ENCODE data around the gene ARHGAP1. TPM values are rescaled to one million over a fixed set of nuclear protein-coding genes. Genes with fewer than 3 reads are reported as not detected.
"Not testable (repeated sequence)": the region's sequence is repeated elsewhere in the genome, so short reads cannot be mapped to it uniquely, and the experiment has no call there.

ARHGAP1 gene
- total RNA-seq, 1 donor from 2014 or later: 59.1 TPM

DNA sequence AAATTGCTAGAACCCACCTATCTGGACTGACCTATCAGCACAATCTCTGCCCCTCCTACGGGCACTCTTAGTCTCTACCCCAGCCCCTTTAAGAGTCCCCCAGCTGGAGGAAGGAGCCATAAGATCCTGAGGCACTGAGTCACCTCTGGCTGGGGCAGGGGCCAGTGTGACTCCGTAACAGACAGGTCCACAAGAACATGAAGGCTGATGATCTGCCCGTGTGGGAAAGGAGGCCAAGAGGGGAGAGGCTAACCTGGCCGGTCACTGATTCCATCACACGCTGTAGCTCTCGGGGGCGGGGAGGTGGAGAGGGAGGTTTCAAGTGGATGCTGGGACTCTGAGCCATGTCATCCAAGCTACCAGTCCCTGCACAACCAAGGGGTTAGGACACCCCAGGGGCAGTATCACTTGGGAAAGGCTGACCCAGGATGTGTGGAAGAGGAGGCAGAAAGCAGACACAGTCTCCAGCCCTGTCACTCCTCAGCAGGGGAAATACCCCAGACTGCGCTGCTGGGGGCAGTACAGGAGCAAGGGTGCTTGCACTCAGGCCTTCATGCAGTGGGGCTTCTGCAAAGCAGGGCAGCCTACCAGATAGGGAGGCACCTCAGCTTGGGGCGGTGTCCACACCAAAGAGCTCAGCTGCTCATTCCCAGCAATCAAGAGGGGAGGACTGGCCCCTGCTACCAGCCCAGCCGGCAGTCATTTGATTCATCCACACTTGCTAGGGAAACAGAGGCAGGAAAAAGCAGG, 22.3 kb downstream of the ARHGAP1 start:
- intact Hi-C loops (cut with micrococcal nuclease): no loop called here
- peak overlapping the region; percentile 53 for H3K27ac Mint-ChIP-seq

GRCh38 chr11:46677169-46677568, 23.2 kb downstream of the ARHGAP1 start:
- Mint-ChIP-seq H3K36me3 (ENCODE audit: low read depth) (peaks cover 36% of the 10 kb centered on the region), H3K27ac (no peak overlapping the region), H3K27me3 (no peaks in the 10 kb centered on the region), H3K9me3 (no peaks in the 10 kb centered on the region), H3K4me3 (no peak overlapping the region), H3K4me1 (peaks cover 24% of the 10 kb centered on the region)
- DNase-seq: no peak
- intact Hi-C loops (cut with micrococcal nuclease): no loop called here

More for the DNA sequence above, 22.3 kb downstream of the ARHGAP1 start:
- Mint-ChIP-seq H3K9me3 (no peaks in the 10 kb centered on the region), H3K36me3 (ENCODE audit: low read depth) (peaks cover 28% of the 10 kb centered on the region), H3K4me3 (no peak overlapping the region), H3K4me1 (peaks cover 19% of the 10 kb centered on the region), H3K27me3 (no peaks in the 10 kb centered on the region)
- no peak for DNase-seq

GRCh38 chr11:46676436-46677158, 23.8 kb downstream of the ARHGAP1 start:
- H3K36me3 Mint-ChIP-seq (ENCODE audit: low read depth): peaks cover 42% of the 10 kb centered on the region
- no peaks in the 10 kb centered on the region for H3K9me3 Mint-ChIP-seq
- H3K4me3 Mint-ChIP-seq: no peak overlapping the region
- no peak for DNase-seq
- no peaks in the 10 kb centered on the region for H3K27me3 Mint-ChIP-seq
- intact Hi-C loops (cut with micrococcal nuclease): no loop called here
- peaks cover 30% of the 10 kb centered on the region for H3K4me1 Mint-ChIP-seq
- H3K27ac Mint-ChIP-seq: no peak overlapping the region

GRCh38 chr11:46675949-46676348, 24.5 kb downstream of the ARHGAP1 start:
- Mint-ChIP-seq H3K4me3 (no peak overlapping the region), H3K9me3 (no peaks in the 10 kb centered on the region), H3K27ac (peak overlapping the region; percentile 25), H3K36me3 (ENCODE audit: low read depth) (peaks cover 46% of the 10 kb centered on the region), H3K4me1 (peaks cover 34% of the 10 kb centered on the region), H3K27me3 (no peaks in the 10 kb centered on the region)
- no peak for DNase-seq
- intact Hi-C loops (cut with micrococcal nuclease): no loop called here

DNA sequence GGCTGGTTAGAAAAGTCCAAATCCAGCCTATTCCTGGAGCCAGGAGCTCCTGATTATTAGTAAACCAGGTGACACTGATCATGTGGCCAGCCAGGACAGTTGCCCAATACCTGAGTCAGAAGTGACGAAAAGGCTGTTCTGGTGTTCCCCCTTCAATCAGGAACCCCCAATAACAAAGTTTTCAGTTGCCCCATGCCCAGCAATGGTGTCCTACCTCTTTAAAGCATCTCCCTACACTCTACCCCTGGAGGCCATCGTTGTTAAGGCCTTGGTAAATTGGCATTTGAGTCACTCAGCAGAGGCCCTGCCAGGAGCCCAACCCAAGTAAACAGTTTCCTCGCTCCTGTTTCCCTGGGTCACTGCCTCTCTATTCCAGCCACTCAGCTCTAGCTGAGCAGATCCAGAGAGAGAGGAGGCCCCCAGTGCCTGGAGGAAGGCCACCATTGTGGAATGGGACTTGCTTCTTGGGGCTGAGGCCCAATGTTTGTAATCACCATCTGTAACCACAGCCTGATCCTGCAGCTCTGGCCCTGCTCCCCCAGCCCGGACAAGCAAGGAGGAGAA, 25.0 kb downstream of the ARHGAP1 start:
- intact Hi-C loops (cut with micrococcal nuclease): no loop called here
- Mint-ChIP-seq H3K9me3 (no peaks in the 10 kb centered on the region), H3K4me1 (peaks cover 38% of the 10 kb centered on the region)

GRCh38 chr11:46674463-46675287, 25.7 kb downstream of the ARHGAP1 start:
- H3K4me1 Mint-ChIP-seq: peaks cover 43% of the 10 kb centered on the region
- peak overlapping the region; percentile 26 for H3K4me3 Mint-ChIP-seq
- peak overlapping the region; percentile 67 for H3K27ac Mint-ChIP-seq
- no peaks in the 10 kb centered on the region for H3K9me3 Mint-ChIP-seq
- no peaks in the 10 kb centered on the region for H3K27me3 Mint-ChIP-seq
- peaks cover 46% of the 10 kb centered on the region for H3K36me3 Mint-ChIP-seq (ENCODE audit: low read depth)
- peak; percentile 74 for DNase-seq
- intact Hi-C loops (cut with micrococcal nuclease): no loop called here

More for the DNA sequence above, 25.0 kb downstream of the ARHGAP1 start:
- no peak for DNase-seq
- Mint-ChIP-seq H3K27ac (peak overlapping the region; percentile 25), H3K36me3 (ENCODE audit: low read depth) (peaks cover 43% of the 10 kb centered on the region), H3K27me3 (no peaks in the 10 kb centered on the region), H3K4me3 (no peak overlapping the region)

- DNase-seq: no peak
- intact Hi-C loops (cut with micrococcal nuclease): no loop called here
- H3K9me3 Mint-ChIP-seq: no peaks in the 10 kb centered on the region
- H3K4me1 Mint-ChIP-seq: peaks cover 48% of the 10 kb centered on the region
- H3K27ac Mint-ChIP-seq: no peak overlapping the region
- no peak overlapping the region for H3K4me3 Mint-ChIP-seq
- no peaks in the 10 kb centered on the region for H3K27me3 Mint-ChIP-seq
- H3K36me3 Mint-ChIP-seq (ENCODE audit: low read depth): peaks cover 50% of the 10 kb centered on the region
Measured at GRCh38 chr11:46673713-46674462, 26.5 kb downstream of the ARHGAP1 start.

- Mint-ChIP-seq H3K4me1 (peaks cover 48% of the 10 kb centered on the region), H3K9me3 (no peaks in the 10 kb centered on the region), H3K4me3 (peak overlapping the region; percentile 51), H3K27me3 (no peaks in the 10 kb centered on the region), H3K36me3 (ENCODE audit: low read depth) (peaks cover 52% of the 10 kb centered on the region), H3K27ac (peak overlapping the region; percentile 79)
- DNase-seq: no peak
- intact Hi-C loops (cut with micrococcal nuclease): no loop called here
Measured at GRCh38 chr11:46672381-46672839, 28.0 kb downstream of the ARHGAP1 start.

DNA sequence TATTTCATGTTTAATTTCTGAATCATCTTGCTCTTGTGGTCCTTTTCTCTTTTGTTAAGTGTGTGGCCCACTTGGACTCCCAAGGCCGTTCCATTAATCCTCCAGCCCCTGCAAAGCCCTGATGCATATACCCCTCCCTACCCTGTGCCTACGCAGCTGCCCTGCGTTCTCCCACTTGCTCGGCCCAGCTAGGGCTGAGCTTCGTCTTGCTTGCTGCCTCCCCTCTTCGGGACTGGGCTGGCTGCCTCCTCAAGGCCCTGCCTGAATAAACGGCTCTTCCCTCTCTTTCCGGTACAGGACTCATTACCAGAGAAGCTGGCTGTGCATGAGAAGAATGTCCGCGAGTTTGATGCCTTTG, 28.5 kb downstream of the ARHGAP1 start:
- no peak for DNase-seq
- intact Hi-C loops (cut with micrococcal nuclease): loop anchor here (2.0 kb wide), 1 partner anchor 29 kb away; the partner anchor contains the start of genes ARHGAP1 and ZNF408
- Mint-ChIP-seq H3K4me1 (peaks cover 46% of the 10 kb centered on the region), H3K27ac (peak overlapping the region; percentile 70), H3K9me3 (no peaks in the 10 kb centered on the region), H3K27me3 (no peaks in the 10 kb centered on the region), H3K4me3 (peak overlapping the region; percentile 50), H3K36me3 (ENCODE audit: low read depth) (peaks cover 52% of the 10 kb centered on the region)

DNA sequence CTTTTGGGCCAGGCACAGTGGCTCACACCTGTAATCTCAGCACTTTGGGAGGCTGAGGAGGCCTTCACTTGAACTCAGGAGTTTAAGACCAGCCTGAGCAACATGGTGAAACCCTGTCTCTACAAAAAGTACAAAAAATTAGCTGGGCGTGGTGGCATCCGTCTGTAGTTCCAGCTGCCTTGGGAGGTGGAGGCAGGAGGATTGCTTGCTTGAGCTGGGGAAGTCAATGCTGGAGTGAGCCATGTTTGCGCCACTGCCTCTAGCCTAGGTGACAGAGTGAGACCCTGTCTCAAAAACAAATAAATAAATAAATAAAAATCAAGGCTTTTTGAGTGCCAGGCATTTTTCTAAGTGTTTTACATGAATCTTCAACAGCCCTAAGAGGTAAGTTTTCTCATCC, 29.9 kb downstream of the ARHGAP1 start:
- not testable (repeated sequence) for H3K27me3 Mint-ChIP-seq, DNase-seq, H3K4me3 Mint-ChIP-seq, H3K9me3 Mint-ChIP-seq
- Mint-ChIP-seq H3K27ac (peak overlapping the region; percentile 90), H3K4me1 (peaks cover 41% of the 10 kb centered on the region), H3K36me3 (ENCODE audit: low read depth) (peaks cover 55% of the 10 kb centered on the region)
- intact Hi-C loops (cut with micrococcal nuclease): loop anchor here (2.0 kb wide), 1 partner anchor 30 kb away; the partner anchor contains the start of genes ARHGAP1 and ZNF408

DNA sequence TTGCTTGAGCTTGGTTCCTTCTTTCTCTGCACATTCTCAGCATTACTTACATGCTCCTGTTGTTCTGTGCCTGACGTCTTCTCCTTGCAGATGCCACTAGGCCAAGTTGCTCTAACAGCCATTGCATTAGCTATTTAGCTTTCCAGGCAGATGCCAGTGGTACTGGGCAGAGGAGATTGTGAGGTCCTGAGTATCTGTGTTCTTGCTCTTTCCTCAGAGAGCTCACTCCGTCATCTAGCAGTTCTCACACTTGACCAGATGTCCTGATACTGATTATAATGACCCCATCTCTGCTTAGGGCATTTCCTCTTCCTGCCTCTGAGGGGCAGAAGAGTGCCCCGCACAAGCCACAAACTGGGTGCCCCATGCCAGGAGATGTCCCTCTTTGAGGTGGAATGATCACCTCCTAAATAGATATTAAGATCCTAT, 30.7 kb downstream of the ARHGAP1 start:
- H3K4me1 Mint-ChIP-seq: peaks cover 34% of the 10 kb centered on the region
- no peak for DNase-seq
- no peaks in the 10 kb centered on the region for H3K27me3 Mint-ChIP-seq
- peak overlapping the region; percentile 74 for H3K27ac Mint-ChIP-seq
- intact Hi-C loops (cut with micrococcal nuclease): loop anchor here (2.0 kb wide), 1 partner anchor 31 kb away; the partner anchor contains the start of genes ARHGAP1 and ZNF408
- H3K36me3 Mint-ChIP-seq (ENCODE audit: low read depth): peaks cover 59% of the 10 kb centered on the region
- H3K9me3 Mint-ChIP-seq: no peaks in the 10 kb centered on the region
- no peak overlapping the region for H3K4me3 Mint-ChIP-seq

DNA sequence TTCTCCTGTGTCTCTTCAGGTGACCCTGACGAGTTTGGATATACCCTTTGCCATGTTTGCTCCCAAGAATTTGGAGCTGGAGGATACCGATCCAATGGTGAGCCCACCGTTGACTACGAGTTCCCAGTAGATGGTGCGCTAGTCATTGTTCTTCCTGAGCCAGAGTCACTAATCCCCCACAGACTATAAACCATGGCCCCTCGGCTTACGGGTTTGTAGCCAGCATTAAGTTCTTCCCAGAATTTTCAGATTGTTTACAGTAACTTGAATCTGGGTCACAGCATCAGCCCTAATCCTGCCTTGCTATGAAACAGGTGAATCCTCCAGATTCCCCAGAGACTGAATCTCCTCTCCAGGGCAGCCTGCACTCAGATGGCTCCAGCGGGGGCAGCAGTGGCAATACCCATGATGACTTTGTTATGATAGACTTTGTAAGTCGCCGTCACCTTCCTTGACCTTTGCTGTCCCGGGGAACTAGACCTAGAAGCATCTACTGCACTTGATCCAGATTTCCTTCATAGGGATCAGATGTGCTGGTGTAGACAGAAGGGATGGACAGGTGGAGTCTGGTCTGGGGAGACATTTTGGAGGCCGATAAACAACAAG, 31.8 kb downstream of the ARHGAP1 start:
- H3K27me3 Mint-ChIP-seq: no peaks in the 10 kb centered on the region
- no peak overlapping the region for H3K27ac Mint-ChIP-seq
- intact Hi-C loops (cut with micrococcal nuclease): no loop called here
- H3K36me3 Mint-ChIP-seq (ENCODE audit: low read depth): peaks cover 60% of the 10 kb centered on the region
- no peaks in the 10 kb centered on the region for H3K9me3 Mint-ChIP-seq
- H3K4me3 Mint-ChIP-seq: no peak overlapping the region
- H3K4me1 Mint-ChIP-seq: peaks cover 29% of the 10 kb centered on the region
- no peak for DNase-seq

Measured in activated CD4-positive, alpha-beta T cell treated with anti-CD3 and anti-CD28 coated beads, Interleukin-2, amount 10 ng/mL, durations not matched to agents 24 days and 14 days (primary cell).